ENCODE results near the gene UBL4A.

UBL4A gene

GRCh38 chrX:154517101-154517781 is 30.8 kb upstream of the UBL4A start:
- peaks cover 16% of the 10 kb centered on the region for H3K9me3 Mint-ChIP-seq
- peaks cover 7% of the 10 kb centered on the region for H3K36me3 Mint-ChIP-seq (ENCODE audit: low read depth)
- peaks cover 24% of the 10 kb centered on the region for H3K4me1 Mint-ChIP-seq
- peak overlapping the region; percentile 99 to 100 (median 99) for H3K27ac Mint-ChIP-seq
- no peaks in the 10 kb centered on the region for H3K27me3 Mint-ChIP-seq (ENCODE audit: low read depth)
- no peak for TF ChIP-seq CTCF (IDR thresholded peaks at IDR 0.05; ENCODE audit: unreplicated experiment in 3 of 3)
- peak overlapping the region; percentile 84 to 92 (median 88) for H3K4me3 Mint-ChIP-seq

- Mint-ChIP-seq H3K36me3 (ENCODE audit: low read depth) (peaks cover 7% of the 10 kb centered on the region), H3K4me1 (peaks cover 24% of the 10 kb centered on the region), H3K27ac (peak overlapping the region; percentile 99 to 100 (median 99)), H3K4me3 (peak overlapping the region; percentile 84 to 92 (median 88)), H3K27me3 (ENCODE audit: low read depth) (no peaks in the 10 kb centered on the region), H3K9me3 (peaks cover 16% of the 10 kb centered on the region)
- no peak for TF ChIP-seq CTCF (IDR thresholded peaks at IDR 0.05; ENCODE audit: unreplicated experiment in 3 of 3)
These were observed 30.3 kb upstream of the UBL4A start for GRCh38 chrX:154516656-154517100.

- peaks cover 17% of the 10 kb centered on the region for H3K9me3 Mint-ChIP-seq
- H3K27me3 Mint-ChIP-seq (ENCODE audit: low read depth): no peaks in the 10 kb centered on the region
- peaks cover 9% of the 10 kb centered on the region for H3K36me3 Mint-ChIP-seq (ENCODE audit: low read depth)
- H3K4me3 Mint-ChIP-seq: peak within 1 kb of the TSS; percentile 84 to 92 (median 88)
- TF ChIP-seq CTCF (IDR thresholded peaks at IDR 0.05; ENCODE audit: unreplicated experiment in 3 of 3): no peak
- H3K4me1 Mint-ChIP-seq: peaks cover 24% of the 10 kb centered on the region
- H3K27ac Mint-ChIP-seq: peak within 1 kb of the TSS; percentile 99 to 100 (median 99)
These were observed 29.7 kb upstream of the UBL4A start, which contains the start of gene FAM3A for GRCh38 chrX:154515966-154516655. TSS of gene FAM3A (minus strand) at chrX:154516232. CDS start at chrX:154515772, 460 bp downstream.

GRCh38 chrX:154515090-154515965 is 28.9 kb upstream of the UBL4A start:
- peak overlapping the region; percentile 80 to 83 (median 81) for H3K4me3 Mint-ChIP-seq
- no peaks in the 10 kb centered on the region for H3K27me3 Mint-ChIP-seq (ENCODE audit: low read depth)
- peaks cover 11% of the 10 kb centered on the region for H3K36me3 Mint-ChIP-seq (ENCODE audit: low read depth)
- H3K9me3 Mint-ChIP-seq: peaks cover 22% of the 10 kb centered on the region
- TF ChIP-seq CTCF (IDR thresholded peaks at IDR 0.05; ENCODE audit: unreplicated experiment in 3 of 3): no peak
- H3K4me1 Mint-ChIP-seq: peaks cover 24% of the 10 kb centered on the region
- peak overlapping the region; percentile 74 to 89 (median 77) for H3K27ac Mint-ChIP-seq

GRCh38 chrX:154513716-154514115 is 27.3 kb upstream of the UBL4A start:
- Mint-ChIP-seq H3K9me3 (peaks cover 23% of the 10 kb centered on the region), H3K4me3 (peak overlapping the region; percentile 63 to 74 (median 65)), H3K4me1 (peaks cover 24% of the 10 kb centered on the region), H3K36me3 (ENCODE audit: low read depth) (peaks cover 23% of the 10 kb centered on the region), H3K27me3 (ENCODE audit: low read depth) (peaks cover under 1% of the 10 kb centered on the region), H3K27ac (peak overlapping the region in 2 of 3 experiments; percentile 12 to 76)
- no peak for TF ChIP-seq CTCF (IDR thresholded peaks at IDR 0.05; ENCODE audit: unreplicated experiment in 3 of 3)
